ENCODE results near the gene ARL14EP. TPM values are rescaled to one million over a fixed set of nuclear protein-coding genes. Genes with fewer than 3 reads are reported as not detected.

Gene ARL14EP
- total RNA-seq, 4 donors from 2014 or later, result 7.9 to 24.7 (median 16.0) TPM

DNA sequence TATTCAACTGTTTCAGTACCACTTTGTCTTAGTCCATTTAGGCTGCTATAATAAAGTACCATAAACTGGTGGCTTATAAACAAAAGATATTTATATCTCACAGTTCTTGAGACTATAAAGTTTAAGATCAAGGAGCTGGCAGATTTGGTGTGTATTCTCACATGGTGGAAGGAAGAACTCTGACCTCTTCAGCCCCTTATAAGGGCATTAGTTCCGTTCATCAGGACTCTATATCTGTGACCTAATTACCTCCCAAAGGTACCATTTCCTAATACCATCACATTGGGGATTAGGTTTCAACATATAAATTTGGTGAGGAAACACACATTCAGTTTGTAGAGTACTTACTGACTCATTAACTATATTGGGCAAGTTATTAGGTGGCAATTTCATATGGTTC, 10.7 kb upstream of the ARL14EP start:
- no peaks in the 10 kb centered on the region for H3K9me3 ChIP-seq
- H3K4me3 ChIP-seq, result no peak overlapping the region
- no peaks in the 10 kb centered on the region for H3K36me3 ChIP-seq
- no peak overlapping the region for H3K27ac ChIP-seq
- TF ChIP-seq POLR2AphosphoS5 (IDR thresholded peaks at IDR 0.05) (no peak), POLR2A (IDR thresholded peaks at IDR 0.05) (no peak), EP300 (IDR thresholded peaks at IDR 0.05; ENCODE audit: low read depth) (no peak)
- TF ChIP-seq, protein P1, sequence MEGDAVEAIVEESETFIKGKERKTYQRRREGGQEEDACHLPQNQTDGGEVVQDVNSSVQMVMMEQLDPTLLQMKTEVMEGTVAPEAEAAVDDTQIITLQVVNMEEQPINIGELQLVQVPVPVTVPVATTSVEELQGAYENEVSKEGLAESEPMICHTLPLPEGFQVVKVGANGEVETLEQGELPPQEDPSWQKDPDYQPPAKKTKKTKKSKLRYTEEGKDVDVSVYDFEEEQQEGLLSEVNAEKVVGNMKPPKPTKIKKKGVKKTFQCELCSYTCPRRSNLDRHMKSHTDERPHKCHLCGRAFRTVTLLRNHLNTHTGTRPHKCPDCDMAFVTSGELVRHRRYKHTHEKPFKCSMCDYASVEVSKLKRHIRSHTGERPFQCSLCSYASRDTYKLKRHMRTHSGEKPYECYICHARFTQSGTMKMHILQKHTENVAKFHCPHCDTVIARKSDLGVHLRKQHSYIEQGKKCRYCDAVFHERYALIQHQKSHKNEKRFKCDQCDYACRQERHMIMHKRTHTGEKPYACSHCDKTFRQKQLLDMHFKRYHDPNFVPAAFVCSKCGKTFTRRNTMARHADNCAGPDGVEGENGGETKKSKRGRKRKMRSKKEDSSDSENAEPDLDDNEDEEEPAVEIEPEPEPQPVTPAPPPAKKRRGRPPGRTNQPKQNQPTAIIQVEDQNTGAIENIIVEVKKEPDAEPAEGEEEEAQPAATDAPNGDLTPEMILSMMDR (IDR thresholded peaks at IDR 0.05), result no peak
- H3K4me1 ChIP-seq, result no peaks in the 10 kb centered on the region
- in situ Hi-C loops (cut with MboI; ENCODE audit: low pct_ligation_motif_present in 1 of 4, low pct_unique_long_range_greater_than_20kb in 1 of 4, low sequenced_read_pairs in 3 of 4) (no loop called here), intact Hi-C loops (cut with DNase I; ENCODE audit: low total_unique reads) (no loop called here)
- no peak for DNase-seq
- no peaks in the 10 kb centered on the region for H3K27me3 ChIP-seq
- WGBS, 2 donors (ENCODE audit: low coverage in 1 of 2), result 47 to 60% methylated on average over 1 of the region's 1 CpG

- TF ChIP-seq POLR2A (IDR thresholded peaks at IDR 0.05) (no peak), EP300 (IDR thresholded peaks at IDR 0.05; ENCODE audit: low read depth) (no peak), POLR2AphosphoS5 (IDR thresholded peaks at IDR 0.05) (no peak)
- TF ChIP-seq, protein P1 (IDR thresholded peaks at IDR 0.05), result no peak
- 85 to 95% methylated on average over 2 of the region's 2 CpGs for WGBS, 2 donors (ENCODE audit: low coverage in 1 of 2)
Measured at GRCh38 chr11:30313580-30313979, 9.3 kb upstream of the ARL14EP start.

GRCh38 chr11:30314625-30315024, 8.3 kb upstream of the ARL14EP start:
- Histone ChIP-seq H3K4me1 (no peaks in the 10 kb centered on the region), H3K9me3 (no peaks in the 10 kb centered on the region), H3K4me3 (no peak overlapping the region), H3K27me3 (no peaks in the 10 kb centered on the region), H3K27ac (no peak overlapping the region), H3K36me3 (no peaks in the 10 kb centered on the region)
- intact Hi-C loops (cut with DNase I; ENCODE audit: low total_unique reads), result no loop called here
- in situ Hi-C loops (cut with MboI; ENCODE audit: low pct_ligation_motif_present in 1 of 4, low pct_unique_long_range_greater_than_20kb in 1 of 4, low sequenced_read_pairs in 3 of 4), result no loop called here
- no peak for TF ChIP-seq POLR2AphosphoS5 (IDR thresholded peaks at IDR 0.05)
- TF ChIP-seq POLR2A (IDR thresholded peaks at IDR 0.05), result no peak
- TF ChIP-seq EP300 (IDR thresholded peaks at IDR 0.05; ENCODE audit: low read depth), result no peak
- TF ChIP-seq, protein P1 (IDR thresholded peaks at IDR 0.05), result peak in 2 of 5 experiments; percentile 13 to 16
- no peak for DNase-seq

More at GRCh38 chr11:30313580-30313979, 9.3 kb upstream of the ARL14EP start:
- Histone ChIP-seq H3K27me3 (no peaks in the 10 kb centered on the region), H3K4me3 (no peak overlapping the region), H3K4me1 (no peaks in the 10 kb centered on the region), H3K27ac (no peak overlapping the region), H3K36me3 (no peaks in the 10 kb centered on the region), H3K9me3 (no peaks in the 10 kb centered on the region)
- no peak for DNase-seq
- in situ Hi-C loops (cut with MboI; ENCODE audit: low pct_ligation_motif_present in 1 of 4, low pct_unique_long_range_greater_than_20kb in 1 of 4, low sequenced_read_pairs in 3 of 4) (no loop called here), intact Hi-C loops (cut with DNase I; ENCODE audit: low total_unique reads) (no loop called here)

DNA sequence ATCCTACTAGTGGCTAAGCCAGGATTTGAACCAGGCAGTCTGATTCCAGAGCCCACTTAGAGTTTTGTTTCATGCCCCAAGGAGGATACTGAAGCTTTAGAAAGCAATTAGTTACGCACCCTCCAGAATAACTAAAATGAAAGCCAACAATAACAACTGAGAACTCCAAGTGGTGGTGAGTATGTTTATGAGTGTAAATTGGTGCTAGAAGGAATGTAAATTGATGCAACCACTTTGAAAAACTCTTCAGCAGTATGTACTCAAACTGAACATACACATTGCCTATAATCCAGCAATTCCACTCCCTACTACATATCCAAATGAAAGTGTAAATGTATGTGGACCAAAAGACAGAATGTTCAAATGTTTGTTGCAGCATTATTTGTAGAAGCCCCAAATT, 6.7 kb upstream of the ARL14EP start:
- WGBS, 2 donors (ENCODE audit: low coverage in 1 of 2), result 50 to 78% methylated on average over 1 of the region's 1 CpG
- DNase-seq, result no peak
- in situ Hi-C loops (cut with MboI; ENCODE audit: low pct_ligation_motif_present in 1 of 4, low pct_unique_long_range_greater_than_20kb in 1 of 4, low sequenced_read_pairs in 3 of 4), result no loop called here
- Histone ChIP-seq H3K4me3 (no peak overlapping the region), H3K27me3 (no peaks in the 10 kb centered on the region), H3K36me3 (no peaks in the 10 kb centered on the region), H3K27ac (no peak overlapping the region), H3K4me1 (no peaks in the 10 kb centered on the region), H3K9me3 (no peaks in the 10 kb centered on the region)
- intact Hi-C loops (cut with DNase I; ENCODE audit: low total_unique reads), result no loop called here
- TF ChIP-seq EP300 (IDR thresholded peaks at IDR 0.05; ENCODE audit: low read depth) (no peak), POLR2AphosphoS5 (IDR thresholded peaks at IDR 0.05) (no peak), POLR2A (IDR thresholded peaks at IDR 0.05) (no peak)
- TF ChIP-seq, protein P1 (IDR thresholded peaks at IDR 0.05), result no peak
